NOMO-1 treated with dmso at 0.1 percent for 144 hours (cell line): Measurements from ENCODE around the gene HEBP2.

Source experiments
- DNase-seq: peaks from one replicate; lab custom pipeline; 2025; ENCODE audit not compliant: unreplicated experiment; lab: John Stamatoyannopoulos, UW

The HEBP2 gene

DNA sequence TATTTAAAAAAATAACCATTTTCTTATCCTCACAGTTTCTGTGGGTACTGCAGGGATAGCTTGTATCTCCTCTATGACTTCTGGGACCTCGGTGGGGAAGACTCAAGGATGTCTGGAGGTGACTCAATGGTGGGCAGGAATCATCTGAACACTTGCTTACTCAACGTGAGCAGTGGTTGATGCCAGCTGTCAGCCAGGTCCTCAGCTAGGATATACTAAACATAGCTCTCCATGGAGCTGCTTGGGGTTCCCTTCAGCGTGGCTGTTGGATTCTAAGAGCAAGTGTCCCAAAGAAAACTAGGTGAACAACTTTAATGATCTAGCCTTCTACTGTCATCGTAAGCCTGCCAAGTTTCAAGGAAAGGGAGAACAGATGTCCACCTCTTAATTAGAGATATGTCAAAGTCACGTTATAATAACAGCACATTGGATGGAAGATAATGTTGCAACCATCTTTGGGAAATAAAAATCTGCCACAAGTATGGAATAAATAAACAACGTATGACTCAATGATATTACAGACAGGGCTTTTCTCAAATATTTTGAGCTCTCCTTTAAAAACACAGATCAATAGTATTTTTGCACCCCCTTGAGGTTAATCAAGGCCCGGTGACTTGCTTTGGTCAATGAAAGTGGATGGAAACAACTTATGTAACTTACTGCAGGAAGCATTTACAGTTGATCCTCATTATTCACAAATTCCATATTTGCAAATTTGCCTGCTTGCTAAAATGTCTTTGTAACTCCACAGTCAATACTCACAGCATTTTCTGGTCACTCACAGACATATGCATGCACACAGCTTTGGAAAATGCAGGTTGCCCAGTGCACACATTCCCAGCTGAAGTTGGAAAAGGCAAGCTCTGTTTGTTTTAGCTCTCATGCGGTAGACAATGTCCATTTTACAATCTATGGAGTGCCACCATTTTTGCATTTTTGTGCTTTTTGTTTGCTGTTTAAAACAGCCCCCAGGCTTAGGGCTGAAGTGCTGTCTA lies 6.6 kb upstream of the HEBP2 start:
- no peak for DNase-seq

DNA sequence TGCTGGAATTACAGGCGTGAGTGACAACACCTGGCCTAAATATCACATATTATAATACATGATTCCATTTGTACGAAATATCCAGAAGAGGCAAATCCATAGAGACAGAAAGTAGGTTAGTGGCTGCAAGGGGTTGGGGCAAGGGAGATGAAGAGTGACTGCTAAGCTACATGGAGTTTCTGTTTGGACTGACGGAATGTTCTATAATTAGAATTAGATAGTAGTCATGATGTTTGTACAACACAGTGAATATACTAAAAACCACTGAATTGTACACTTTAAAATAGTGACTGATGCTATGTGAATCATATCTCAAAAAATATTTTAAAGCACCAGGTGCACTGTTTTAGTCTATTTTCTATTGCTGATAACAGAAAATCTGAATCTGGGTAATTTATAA lies 3.7 kb upstream of the HEBP2 start:
- no peak for DNase-seq

DNA sequence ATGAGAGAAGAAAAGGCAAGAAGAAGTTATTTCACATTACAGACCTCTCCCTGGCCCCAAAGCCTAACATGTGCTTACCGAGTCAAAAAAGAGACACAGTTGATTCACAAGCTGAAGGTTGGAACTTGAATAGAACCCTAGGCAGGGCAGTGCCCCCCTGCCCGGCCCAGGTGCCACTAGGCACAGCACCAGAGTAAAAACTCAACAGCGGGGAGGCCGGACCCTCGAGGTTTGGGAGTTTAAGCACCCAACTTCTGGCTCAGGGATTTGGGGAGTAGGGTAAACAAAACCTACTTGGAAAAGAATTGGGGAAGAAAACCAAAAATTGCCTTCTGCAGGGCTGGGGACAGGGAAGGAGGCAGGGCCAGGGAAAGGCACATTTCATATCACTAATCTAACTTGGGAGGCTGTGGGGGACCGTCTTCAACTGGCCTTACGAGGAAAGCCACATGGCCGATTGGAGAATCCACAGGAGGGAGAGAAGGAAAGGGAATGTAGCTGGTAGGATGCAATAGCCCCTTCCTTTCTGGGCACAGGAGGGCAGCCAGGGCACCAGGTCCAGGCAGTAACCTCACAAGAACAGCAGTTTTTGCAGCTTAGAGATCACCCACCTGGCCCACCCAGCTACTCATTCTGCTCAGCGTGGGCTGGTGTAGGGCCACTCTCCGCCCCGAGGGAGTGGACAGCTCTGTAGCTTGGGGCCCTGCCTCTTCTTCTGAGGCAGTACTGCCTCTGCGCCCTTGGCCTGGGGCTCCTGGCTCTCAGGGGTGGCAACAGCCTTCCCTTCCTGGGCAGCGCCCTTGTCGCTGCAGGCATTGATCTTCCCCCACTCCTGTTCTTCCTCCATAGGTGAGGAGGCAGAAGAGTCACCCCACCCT lies 1.8 kb upstream of the HEBP2 start:
- no peak for DNase-seq

DNA sequence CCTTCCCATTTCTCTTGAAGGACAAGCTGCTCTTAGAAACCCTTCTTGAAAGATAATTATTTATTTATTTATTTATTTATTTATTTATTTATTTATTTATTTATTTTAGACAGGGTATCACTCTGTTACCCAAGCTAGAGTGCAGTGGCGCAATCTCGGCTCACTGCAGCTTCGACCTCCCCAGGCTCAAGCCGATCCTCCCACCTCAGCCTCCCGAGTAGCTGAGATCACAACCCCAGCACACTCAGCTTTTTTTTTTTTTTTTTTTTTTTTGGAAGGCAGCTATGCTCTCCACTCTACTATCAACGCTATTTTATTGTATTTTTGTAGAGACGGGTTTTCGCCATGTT lies 1.2 kb upstream of the HEBP2 start:
- no peak for DNase-seq

DNA sequence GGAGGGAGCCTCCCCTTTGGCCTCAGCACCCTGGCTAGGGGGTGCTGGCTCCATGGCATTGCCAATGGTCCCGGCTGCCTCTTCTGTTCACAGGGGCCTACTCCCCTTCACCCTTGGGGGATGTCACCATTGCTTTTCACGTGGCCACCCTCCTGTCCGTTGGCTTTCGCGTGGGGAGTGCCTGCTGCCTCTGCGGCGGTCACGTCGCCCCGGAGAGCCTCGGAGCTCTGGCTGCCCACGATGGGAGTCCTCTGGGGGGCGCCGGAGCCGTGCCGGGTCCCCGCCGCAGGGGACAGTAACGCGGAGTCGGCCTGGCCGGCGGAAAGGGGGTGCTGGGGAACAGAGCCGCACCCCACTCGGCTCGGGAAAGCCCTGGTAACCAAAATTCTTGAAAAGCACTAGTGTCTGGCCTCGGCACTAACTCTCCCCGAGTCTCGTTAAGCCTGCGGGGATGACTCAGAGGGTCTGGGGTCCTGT lies 661 bp upstream of the HEBP2 start:
- DNase-seq, result no peak

DNA sequence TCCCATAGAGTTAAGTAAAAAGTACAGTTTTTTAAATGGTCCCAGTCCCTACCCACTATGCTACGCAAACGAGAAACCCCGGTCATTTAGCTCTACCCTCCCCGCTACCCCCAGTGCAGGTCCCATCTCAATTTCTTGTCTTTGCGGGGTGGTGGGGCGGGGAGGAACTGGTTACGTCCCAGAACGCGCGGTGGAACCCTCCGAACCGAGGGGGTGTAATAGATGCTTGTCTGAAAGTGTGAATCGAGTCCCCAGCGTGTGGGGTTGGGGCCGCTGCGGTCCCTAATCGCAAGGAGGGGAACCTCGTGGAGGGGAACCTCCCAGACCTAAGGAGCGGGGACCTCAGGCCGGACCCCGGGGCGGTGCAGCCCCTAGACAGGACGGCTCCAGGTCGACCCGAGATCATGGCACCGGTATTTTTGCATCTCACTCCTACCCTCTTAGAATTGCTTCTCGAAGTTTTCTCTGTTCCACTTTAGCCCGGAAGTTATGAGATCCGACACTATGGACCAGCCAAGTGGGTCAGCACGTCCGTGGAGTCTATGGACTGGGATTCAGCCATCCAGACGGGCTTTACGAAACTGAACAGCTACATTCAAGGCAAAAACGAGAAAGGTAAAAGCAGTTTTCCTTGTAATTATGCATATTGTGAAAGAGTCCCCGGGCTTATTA lies 779 bp downstream of the HEBP2 start:
- DNase-seq, result peak; percentile 7

DNA sequence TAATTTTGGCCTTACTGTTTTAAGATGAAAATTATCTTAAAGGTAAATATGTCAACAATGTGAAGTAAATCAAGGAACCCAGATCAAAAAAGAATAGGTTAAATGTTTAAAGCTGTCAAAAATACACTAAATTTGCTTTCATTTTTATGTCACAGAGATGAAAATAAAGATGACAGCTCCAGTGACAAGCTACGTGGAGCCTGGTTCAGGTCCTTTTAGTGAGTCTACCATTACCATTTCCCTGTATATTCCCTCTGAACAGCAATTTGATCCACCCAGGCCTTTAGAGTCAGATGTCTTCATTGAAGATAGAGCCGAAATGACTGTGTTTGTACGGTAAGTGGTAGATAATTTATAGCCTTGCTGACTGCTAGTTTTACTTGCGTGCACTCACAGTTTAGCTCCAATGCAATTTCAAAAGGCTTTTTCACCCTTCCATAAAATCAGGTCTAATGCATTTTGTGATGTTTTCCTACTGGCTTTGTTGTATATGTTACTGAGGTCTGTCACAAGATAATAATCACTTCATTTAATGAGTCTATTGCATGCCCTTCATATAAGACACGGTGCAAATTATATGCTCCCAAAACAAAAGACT lies 1.9 kb downstream of the HEBP2 start:
- DNase-seq, result no peak

DNA sequence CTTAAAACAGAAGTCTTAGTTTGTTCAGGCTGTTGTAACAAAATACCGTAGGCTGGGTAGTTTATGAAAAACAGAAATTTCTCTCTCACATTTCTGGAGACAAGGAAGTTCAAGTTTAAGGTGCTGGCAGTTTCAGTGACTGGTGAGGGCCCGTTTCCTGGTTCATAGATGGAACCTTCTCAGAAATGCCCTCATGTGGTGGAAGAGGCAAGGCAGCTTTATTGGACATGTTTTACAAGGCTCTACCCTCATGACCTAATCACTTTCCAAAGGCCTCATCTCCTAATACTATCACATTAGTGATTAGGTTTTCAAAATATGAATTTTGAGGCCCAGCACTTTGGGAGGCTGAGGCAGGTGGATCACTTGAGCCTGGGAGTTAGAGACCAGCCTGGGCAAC lies 2.4 kb downstream of the HEBP2 start:
- peak; percentile 12 for DNase-seq

DNA sequence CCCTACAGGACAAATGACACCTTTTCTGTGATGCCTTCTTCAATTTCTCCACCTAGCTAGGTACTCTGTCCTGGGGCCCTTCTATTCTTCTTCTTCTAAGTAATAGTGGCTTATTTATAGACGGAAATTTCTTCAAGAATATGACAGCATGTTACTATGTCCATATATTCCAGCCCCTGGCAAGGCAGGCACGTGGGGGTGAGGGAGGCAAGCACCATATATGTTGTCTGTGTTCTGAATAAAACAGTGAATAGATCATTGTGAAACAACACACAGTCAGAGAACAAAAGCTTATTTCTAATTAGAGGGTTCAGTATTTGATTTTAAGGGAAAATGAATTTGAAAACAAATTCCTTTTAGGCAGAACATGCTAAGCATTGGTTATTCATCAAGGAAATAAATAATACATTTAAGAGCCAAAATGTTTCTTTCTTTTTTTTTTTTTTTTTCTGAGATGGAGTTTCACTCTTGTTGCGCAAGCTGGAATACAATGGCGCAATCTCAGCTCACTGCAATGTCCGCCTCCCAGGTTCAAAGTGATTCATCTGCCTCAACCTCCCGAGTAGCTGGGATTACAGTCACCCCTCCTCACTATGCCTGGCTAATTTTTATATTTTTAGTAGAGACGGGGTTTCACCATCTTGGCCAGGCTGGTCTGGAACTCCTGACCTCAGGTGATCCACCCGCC lies 6.2 kb downstream of the HEBP2 start:
- DNase-seq, result no peak

DNA sequence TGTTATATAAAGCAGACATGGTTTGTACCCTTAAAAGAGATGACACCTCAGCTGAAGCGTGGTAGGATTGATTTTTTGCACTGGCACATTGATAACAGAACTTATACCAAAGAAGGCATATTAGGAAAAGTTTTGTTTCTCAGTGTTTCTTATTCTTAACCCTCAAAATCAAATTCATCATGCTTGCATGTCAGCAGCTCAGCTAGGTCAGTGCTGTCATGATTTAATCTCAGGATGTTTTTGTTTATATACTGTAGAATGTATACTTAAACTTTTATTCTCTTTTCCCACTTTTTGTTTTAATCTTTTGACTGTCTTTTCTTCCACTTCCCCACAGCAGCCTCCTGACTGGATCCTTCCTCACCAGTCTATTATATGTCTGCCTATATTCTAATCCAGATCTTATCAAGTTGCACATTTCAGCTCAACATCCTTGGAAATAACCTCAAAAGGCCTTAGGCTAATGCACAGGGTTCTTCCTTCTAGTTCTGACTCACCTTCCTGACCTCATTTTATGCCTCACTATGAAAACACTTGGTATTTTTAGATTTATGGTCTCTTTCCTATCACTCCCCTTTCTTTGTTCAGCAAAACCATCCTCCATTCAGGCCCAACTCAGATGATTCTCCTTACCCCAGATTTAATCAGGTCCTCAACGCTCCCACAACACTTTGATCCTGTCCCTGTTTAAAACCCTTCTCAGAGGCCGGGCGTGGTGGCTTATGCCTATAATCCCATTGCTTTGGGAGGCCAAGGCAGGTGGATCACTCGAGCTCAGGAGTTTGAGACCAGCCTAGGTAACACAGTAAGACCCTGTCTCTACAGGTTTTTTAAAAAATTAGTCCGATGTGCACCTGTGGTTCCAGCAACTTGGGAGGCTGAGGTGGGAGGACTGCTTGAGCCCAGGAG lies 7.2 kb downstream of the HEBP2 start:
- peak; percentile 30 for DNase-seq

DNA sequence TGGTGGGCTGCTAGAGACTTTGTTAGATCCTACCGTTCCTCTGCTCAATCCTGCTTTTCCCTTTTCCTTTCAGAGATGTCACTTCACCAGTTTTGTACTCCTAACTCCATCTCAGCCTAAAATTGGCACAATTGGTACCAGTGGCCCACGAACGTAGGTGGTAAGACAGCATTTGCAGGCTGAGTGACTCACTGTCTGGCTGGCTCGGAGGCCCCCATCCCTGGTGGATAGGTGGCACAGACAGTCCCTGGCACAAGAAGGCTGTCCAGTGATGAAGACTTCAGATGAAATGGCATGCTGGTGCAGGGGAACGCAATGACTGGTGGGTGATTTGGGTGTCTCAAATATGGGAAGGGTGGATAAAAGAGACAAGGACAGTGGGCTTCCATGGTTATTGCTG lies 11.1 kb downstream of the HEBP2 start:
- no peak for DNase-seq

DNA sequence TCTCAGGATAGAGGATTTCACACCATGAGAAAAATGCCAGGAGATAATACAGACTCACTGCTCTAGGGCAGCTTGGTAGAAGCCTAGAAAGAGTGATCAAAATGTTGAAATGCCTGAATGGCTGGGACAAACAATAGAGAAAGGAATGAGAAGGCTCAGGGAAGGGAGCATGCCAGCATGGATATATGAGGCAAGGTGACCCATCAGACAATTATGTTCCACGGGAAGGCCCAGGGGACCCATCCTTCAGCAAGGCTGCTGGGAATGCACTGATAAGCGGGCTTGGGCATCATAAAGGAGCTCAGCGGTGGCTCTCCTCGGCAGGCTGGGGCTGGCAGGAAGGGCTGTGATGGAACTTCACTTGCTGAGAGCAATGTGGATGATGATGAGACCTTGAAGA lies 12.2 kb downstream of the HEBP2 start:
- DNase-seq, result no peak

DNA sequence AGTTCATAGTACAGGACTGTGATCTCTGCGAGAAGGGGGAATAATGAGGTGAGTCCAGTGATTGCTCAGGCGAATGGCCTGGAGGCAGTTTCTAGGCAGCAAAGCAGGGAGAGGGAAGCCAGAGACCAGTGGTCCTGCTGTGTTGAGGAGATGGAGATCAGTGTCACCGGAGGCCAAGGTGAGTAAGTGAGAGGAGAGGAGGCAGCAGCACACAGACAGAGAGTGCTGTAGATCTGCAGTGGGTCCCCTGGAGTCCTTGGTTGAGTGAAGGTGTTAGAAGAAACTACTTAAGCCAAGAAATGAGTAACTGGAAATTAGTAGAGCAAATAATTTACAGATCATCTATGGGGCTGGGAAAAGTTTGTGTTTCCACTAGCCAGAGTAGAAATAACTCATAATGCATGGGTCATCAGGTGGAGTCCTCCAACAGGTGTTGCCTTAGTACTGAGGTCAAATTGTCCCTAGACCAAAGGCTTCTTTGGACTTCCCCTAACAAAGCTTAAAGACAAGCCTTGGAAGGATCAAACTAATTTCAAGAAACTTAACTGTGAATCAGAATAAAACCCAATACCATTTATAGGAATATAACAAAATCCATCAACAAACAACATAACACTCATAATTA lies 13.6 kb downstream of the HEBP2 start:
- DNase-seq, result no peak

DNA sequence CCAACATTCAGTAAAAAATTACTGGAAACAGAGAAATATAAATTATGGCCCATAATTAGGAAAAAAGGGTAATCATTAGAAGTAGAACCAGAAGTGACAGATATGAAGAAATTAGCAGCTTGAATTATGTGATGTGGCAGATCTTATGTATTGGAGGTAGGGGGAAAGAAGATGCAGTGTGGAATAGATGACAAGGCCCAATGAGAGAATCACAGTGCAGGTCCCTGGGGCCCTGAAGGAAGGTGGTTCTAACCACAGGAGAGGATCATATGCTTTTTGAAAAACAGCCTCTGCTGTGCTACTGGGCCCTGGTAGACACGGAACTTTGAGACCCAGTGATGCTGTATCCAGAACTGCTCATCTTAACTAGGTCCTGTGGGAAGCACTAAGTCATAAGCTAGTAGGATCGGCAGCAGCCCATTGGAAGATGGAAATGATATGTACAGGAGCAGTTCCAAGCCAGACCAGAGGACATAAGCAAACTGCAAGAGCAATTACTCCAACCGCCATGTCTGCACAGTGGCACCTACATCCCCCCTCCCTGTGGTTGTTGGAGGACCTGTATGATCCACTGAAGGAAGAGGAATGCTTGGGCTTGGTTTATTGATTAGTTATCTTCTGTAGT lies 14.2 kb downstream of the HEBP2 start:
- DNase-seq, result no peak

DNA sequence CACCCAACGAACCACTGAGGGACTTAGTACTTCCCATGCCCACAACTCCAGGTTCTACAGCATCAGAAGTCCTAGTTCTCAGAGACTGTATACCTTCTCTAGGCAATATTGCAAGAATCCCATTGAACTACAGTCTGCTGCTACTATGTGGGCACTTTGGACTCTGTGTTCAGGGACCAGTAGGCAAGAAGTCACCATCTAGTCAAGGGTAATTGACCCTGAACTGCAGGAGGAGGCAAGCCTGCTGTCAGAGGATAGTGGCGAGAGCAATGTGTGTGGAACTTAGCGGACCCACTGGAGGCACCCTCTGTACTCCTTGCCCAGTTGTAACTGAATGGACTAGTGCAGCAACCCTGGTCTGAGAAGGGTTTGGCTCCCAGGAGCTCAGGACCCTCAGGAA lies 15.7 kb downstream of the HEBP2 start:
- no peak for DNase-seq

DNA sequence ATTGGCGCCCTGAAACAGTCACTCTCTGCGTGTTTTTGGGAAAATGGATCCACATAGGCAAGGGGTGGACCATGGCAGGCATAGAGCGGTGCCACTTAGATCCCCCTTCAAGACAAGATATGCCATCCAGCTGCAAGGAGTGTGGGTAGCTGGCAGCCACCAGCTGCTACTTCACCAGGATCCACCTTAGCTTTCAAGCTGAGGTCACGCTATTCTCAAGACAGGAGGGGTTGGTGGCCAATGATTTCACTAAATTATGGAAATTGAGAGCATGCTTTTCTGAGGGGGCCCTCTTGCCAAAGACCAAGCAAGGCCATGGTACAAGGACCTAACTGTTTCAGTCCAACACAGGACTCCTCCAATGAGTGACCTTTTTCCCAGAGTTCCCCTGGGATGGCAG lies 16.3 kb downstream of the HEBP2 start:
- DNase-seq, result no peak

DNA sequence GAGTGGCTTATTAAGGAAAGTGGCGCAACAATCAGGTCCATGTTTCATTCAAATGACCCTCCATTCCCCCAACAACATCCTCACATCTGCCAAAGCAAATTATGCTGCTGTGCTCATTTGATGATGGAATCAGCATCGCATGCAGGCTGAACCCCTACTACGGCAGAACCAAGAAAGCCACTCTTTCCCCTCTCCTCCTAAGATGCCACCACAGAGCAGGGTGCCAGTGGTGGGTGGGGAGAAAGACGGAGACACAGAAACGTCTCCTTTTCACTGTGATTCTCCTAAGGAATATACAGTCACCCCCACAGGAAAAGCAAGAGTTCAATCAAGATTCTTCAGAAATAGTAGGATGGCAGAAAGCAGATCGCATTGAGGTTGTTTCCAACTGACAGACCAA lies 17.1 kb downstream of the HEBP2 start:
- no peak for DNase-seq

DNA sequence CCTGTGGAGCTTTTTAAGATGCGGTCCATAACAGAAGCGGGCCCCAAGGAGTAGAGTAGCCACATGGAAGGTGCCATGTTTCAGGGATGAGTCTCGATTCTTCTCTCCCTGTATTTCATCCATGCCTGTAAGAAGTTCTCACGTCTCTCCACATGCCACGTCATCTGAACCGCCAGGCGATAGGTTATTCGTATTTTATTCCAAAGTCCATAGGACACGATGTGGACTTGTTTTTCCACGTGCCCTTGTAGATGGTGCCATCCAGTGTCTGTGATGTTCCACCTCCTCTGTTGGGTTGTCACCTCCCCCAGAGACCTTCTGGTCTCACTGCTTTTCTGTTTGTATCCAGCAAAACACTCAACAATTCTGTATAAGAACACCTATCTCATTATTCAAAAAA lies 17.6 kb downstream of the HEBP2 start:
- no peak for DNase-seq
